ENCODE measurements around the gene CENPA. TPM values are rescaled to one million over a fixed set of nuclear protein-coding genes. Genes with fewer than 3 reads are reported as not detected.
"Not testable (repeated sequence)": the region's sequence is repeated elsewhere in the genome, so short reads cannot be mapped to it uniquely, and the experiment has no call there.

CENPA gene
- total and polyA plus RNA-seq, 12 donors: 0.20 to 4.5 (median 0.83) TPM; not detected in 4

DNA sequence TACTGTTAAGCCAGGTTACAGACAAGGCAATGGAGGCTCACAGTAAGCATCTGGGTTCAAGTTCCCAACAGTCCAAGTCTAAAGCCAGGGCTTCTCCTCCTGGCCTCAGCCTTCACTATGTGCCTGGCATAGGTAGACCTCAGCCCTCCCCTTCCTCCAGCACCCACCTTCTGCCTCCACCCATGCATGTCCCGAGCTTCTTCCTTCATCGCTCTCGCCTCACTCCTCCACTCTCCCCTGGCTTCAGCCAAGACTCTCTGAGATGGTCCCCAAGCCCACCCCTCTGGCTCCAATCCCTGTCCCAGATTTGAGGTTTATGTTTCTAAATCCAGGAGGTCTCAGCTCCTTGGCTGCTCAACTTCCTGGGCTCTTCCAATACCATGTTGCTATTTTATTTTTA is 26.9 kb downstream of the CENPA start:
- WGBS, 4 donors: 93 to 97% (median 95%) methylated on average over 3 of the region's 3 CpGs
- intact Hi-C loops (cut with DNase I): no loop called here
- Histone ChIP-seq H3K9me3 (replicated peaks in 1 of 3) (no peaks in the 10 kb centered on the region), H3K4me1 (replicated peaks in 1 of 2) (no peaks in the 10 kb centered on the region), H3K36me3 (replicated peaks in 1 of 2) (no peaks in the 10 kb centered on the region), H3K4me3 (no peak overlapping the region), H3K27me3 (no peaks in the 10 kb centered on the region), H3K27ac (no peak overlapping the region)
- TF ChIP-seq, protein P1, sequence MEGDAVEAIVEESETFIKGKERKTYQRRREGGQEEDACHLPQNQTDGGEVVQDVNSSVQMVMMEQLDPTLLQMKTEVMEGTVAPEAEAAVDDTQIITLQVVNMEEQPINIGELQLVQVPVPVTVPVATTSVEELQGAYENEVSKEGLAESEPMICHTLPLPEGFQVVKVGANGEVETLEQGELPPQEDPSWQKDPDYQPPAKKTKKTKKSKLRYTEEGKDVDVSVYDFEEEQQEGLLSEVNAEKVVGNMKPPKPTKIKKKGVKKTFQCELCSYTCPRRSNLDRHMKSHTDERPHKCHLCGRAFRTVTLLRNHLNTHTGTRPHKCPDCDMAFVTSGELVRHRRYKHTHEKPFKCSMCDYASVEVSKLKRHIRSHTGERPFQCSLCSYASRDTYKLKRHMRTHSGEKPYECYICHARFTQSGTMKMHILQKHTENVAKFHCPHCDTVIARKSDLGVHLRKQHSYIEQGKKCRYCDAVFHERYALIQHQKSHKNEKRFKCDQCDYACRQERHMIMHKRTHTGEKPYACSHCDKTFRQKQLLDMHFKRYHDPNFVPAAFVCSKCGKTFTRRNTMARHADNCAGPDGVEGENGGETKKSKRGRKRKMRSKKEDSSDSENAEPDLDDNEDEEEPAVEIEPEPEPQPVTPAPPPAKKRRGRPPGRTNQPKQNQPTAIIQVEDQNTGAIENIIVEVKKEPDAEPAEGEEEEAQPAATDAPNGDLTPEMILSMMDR (IDR thresholded peaks at IDR 0.05): no peak
- no peak for TF ChIP-seq POLR2A (IDR thresholded peaks at IDR 0.05)
- DNase-seq: no peak

DNA sequence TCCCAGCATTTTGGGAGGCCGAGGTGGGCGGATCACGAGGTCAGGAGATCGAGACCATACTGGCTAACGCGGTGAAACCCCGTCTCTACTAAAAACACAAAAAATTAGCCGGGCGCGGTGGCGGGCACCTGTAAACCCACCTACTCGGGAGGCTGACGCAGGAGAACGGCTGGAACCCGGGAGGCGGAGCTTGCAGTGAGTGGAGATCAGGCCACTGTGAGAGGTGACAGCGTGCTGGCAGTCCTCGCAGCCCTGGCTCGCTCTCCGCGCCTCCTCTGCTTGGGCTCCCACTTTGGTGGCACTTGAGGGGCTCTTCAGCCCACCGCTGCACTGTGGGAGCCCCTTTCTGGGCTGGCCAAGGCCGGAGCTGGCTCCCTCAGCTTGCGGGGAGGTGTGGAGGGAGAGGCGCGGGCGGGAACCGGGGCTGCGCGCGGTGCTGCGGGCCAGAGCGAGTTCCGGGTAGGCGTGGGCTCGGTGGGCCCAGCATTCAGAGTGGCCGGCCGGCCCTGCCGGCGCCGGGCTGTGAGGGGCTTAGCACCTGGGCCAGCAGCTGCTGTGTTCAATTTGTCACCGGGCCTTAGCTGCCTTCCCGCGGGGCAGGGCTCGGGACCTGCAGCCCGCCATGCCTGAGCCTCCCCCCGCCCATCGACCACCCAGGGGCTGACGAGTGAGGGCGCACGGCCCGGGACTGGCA is 28.4 kb downstream of the CENPA start:
- H3K4me3 ChIP-seq; DNase-seq; H3K9me3 ChIP-seq (replicated peaks in 1 of 3); intact Hi-C loops (cut with DNase I); H3K4me1 ChIP-seq (replicated peaks in 1 of 2); H3K27ac ChIP-seq; H3K27me3 ChIP-seq; H3K36me3 ChIP-seq (replicated peaks in 1 of 2): not testable (repeated sequence)
- WGBS, 4 donors: 90 to 94% (median 91%) methylated on average over 21 to 52 of the region's 52 CpGs

DNA sequence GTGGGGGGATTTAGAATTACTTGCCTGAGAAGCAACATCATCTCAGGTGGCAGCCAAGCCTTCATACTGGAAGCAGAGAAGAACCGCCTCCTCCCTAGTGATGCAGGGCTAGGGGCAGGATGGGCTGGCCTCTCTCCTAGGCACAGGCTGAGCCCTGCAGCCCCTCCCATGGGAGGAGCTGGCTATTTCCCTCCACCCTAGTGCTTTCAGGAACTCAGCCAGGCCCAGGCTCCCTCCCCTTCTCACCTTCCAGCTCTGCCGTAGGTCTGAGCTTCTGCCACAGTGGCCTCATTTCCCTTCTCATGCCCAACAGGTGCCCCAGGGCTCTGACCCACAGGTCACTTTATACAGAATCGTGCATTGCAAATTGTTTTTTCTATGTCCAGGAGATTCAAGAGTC is 31.0 kb downstream of the CENPA start:
- TF ChIP-seq POLR2A (IDR thresholded peaks at IDR 0.05): no peak
- TF ChIP-seq, protein P1 (IDR thresholded peaks at IDR 0.05): no peak
- WGBS, 4 donors: 31 to 51% (median 46%) methylated on average over 2 to 3 of the region's 3 CpGs
- DNase-seq: no peak
- no peak overlapping the region for H3K27ac ChIP-seq
- H3K4me3 ChIP-seq: no peak overlapping the region
- no peaks in the 10 kb centered on the region for H3K9me3 ChIP-seq (replicated peaks in 1 of 3)
- no peaks in the 10 kb centered on the region for H3K4me1 ChIP-seq (replicated peaks in 1 of 2)
- H3K27me3 ChIP-seq: peaks cover 3% of the 10 kb centered on the region
- H3K36me3 ChIP-seq (replicated peaks in 1 of 2): no peaks in the 10 kb centered on the region
- intact Hi-C loops (cut with DNase I): no loop called here

DNA sequence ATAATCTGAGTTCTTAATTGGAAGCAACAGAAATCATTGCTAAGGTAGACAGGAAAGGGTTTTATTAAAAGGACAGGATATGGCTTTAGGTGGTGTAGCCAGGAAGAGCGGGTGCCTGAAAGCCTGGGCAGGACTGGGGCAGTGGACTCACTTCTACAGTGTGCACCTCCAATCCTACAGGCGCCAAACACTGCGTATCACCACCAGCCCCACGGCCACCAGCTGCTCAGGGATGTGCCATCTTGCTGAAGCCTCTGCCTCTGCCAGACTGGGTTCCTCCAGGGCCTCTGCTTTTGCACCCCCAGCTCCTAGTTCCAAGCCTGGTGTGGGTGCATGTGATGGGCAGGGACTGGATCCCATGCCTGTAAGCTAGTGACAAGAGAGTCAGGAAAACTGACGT is 32.4 kb downstream of the CENPA start:
- H3K4me3 ChIP-seq: no peak overlapping the region
- WGBS, 4 donors: 72 to 82% (median 79%) methylated on average over 5 of the region's 5 CpGs
- H3K9me3 ChIP-seq (replicated peaks in 1 of 3): no peaks in the 10 kb centered on the region
- no peaks in the 10 kb centered on the region for H3K36me3 ChIP-seq (replicated peaks in 1 of 2)
- intact Hi-C loops (cut with DNase I): no loop called here
- H3K27ac ChIP-seq: no peak overlapping the region
- no peak for DNase-seq
- H3K4me1 ChIP-seq (replicated peaks in 1 of 2): no peaks in the 10 kb centered on the region
- H3K27me3 ChIP-seq: peaks cover 3% of the 10 kb centered on the region
- no peak for TF ChIP-seq POLR2A (IDR thresholded peaks at IDR 0.05)
- TF ChIP-seq, protein P1 (IDR thresholded peaks at IDR 0.05): no peak

DNA sequence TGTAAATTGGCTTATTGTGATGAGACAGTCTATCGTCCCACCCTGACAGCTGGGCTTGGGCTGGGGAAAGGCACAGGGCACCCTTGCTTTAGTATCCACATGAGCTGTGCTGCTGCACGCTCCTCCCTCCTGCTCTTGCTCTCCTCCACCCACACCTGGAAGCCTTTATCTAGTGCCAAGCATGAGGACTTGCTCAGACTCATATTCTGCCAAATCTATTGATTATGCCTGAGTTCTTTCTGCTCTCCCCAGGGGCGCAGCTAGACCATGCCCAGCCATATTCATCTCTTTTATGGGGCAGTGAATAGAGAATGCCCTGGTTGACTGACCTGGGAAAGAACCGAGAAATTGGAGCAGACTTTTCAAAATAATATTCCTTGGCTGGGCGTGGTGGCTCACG is 33.1 kb downstream of the CENPA start:
- no peak overlapping the region for H3K27ac ChIP-seq
- no peak overlapping the region for H3K4me3 ChIP-seq
- WGBS, 4 donors: 58 to 74% (median 64%) methylated on average over 6 of the region's 6 CpGs
- TF ChIP-seq, protein P1 (IDR thresholded peaks at IDR 0.05): no peak
- TF ChIP-seq POLR2A (IDR thresholded peaks at IDR 0.05): no peak
- no peak for DNase-seq
- no peaks in the 10 kb centered on the region for H3K36me3 ChIP-seq (replicated peaks in 1 of 2)
- no peaks in the 10 kb centered on the region for H3K9me3 ChIP-seq (replicated peaks in 1 of 3)
- H3K4me1 ChIP-seq (replicated peaks in 1 of 2): no peaks in the 10 kb centered on the region
- intact Hi-C loops (cut with DNase I): no loop called here
- peaks cover 3% of the 10 kb centered on the region for H3K27me3 ChIP-seq
